WI38 (cell line): ENCODE results near the gene PREX1.

Source experiments
- H3K4me3 ChIP-seq: 2 replicates; pipeline ENCODE4 v1.5.1; 2011; ENCODE audit warnings: low read depth, mild to moderate bottlenecking, control low read depth, low read length
- CTCF ChIP-seq: IDR thresholded peaks from 2 replicates; pipeline ENCODE4 v1.5.1; 2012; ENCODE audit warnings: low read depth, mild to moderate bottlenecking, control low read depth, low read length

The PREX1 gene

GRCh38 chr20:48638546-48638945 lies 189.3 kb downstream of the PREX1 start:
- H3K4me3 ChIP-seq: no peak overlapping the region
- no peak for TF ChIP-seq CTCF

- no peak overlapping the region for H3K4me3 ChIP-seq
- no peak for TF ChIP-seq CTCF
Measured at GRCh38 chr20:48637461-48637860, 190.3 kb downstream of the PREX1 start.

GRCh38 chr20:48636301-48636700 lies 191.5 kb downstream of the PREX1 start:
- no peak overlapping the region for H3K4me3 ChIP-seq
- TF ChIP-seq CTCF: no peak

- TF ChIP-seq CTCF: peak; percentile 79
- H3K4me3 ChIP-seq: no peak overlapping the region
Measured at GRCh38 chr20:48635791-48636267, 192.0 kb downstream of the PREX1 start.

- H3K4me3 ChIP-seq: no peak overlapping the region
- TF ChIP-seq CTCF: no peak
Measured at GRCh38 chr20:48635361-48635760, 192.4 kb downstream of the PREX1 start.

- TF ChIP-seq CTCF: no peak
- no peak overlapping the region for H3K4me3 ChIP-seq
Measured at GRCh38 chr20:48634641-48635040, 193.2 kb downstream of the PREX1 start.

GRCh38 chr20:48633620-48634257 lies 194.1 kb downstream of the PREX1 start:
- H3K4me3 ChIP-seq: no peak overlapping the region
- no peak for TF ChIP-seq CTCF
